Nephron (organoid): ENCODE measurements around the gene PRPS1L1.

Experiments
- H3K27ac Mint-ChIP-seq, 3 experiments: 2 replicates each; pipeline ENCODE4 v1.8.0; 2020; ENCODE audit warnings: mixed read lengths in 3 of 3, mild to moderate bottlenecking in 2 of 3, moderate library complexity in 1 of 3
- H3K27me3 Mint-ChIP-seq: 2 replicates; pipeline ENCODE4 v1.8.0; 2021; ENCODE audit warnings: low read depth, mild to moderate bottlenecking, moderate library complexity, mixed read lengths
- H3K36me3 Mint-ChIP-seq: 2 replicates; pipeline ENCODE4 v1.8.0; 2020; ENCODE audit warnings: low read depth, mixed read lengths
- H3K4me1 Mint-ChIP-seq: 2 replicates; pipeline ENCODE4 v1.8.0; 2020; ENCODE audit warnings: mixed read lengths
- H3K4me3 Mint-ChIP-seq, 3 experiments: 2 replicates each; pipeline ENCODE4 v1.8.0; 2020; ENCODE audit warnings: mild to moderate bottlenecking in 3 of 3, mixed read lengths in 3 of 3, moderate library complexity in 2 of 3
- H3K9me3 Mint-ChIP-seq: 2 replicates; pipeline ENCODE4 v1.8.0; 2020; ENCODE audit warnings: mixed read lengths
- TF ChIP-seq, protein P1 (sequence below), 3 experiments: fragments of 200-600 bp; sonication (generic); IDR thresholded peaks; one replicate each; pipeline ENCODE4 v1.5.0; 2021; ENCODE audit warnings: antibody characterized with exemption in 3 of 3; ENCODE audit not compliant: unreplicated experiment in 3 of 3

Gene PRPS1L1

DNA sequence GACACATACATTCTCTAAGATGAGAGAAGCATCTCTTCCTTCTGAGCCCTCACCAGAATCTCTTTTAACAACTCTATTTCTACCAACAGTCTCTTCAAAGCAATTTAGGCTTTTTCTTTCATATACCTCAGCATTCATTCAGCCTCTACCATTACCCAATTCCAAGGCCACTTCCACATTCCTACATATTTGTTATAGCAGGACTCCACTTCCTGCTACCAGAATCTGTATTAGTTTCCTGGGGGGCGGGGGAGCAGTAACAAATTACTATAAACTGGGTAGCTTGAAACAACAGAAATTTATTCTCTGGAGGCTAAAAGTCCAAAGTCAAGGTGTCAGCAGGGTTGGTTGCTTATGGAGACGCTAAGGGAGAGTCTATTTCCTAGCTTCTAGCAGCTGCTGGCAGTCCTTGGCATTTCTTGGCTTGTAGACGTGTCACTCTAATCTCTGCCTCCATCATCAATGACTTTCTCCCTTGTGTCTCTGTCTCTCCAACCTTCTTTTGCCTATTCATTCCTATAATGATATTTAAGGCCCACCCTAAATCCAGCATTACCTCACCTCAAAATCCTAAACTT is 7.4 kb downstream of the PRPS1L1 start:
- H3K27ac Mint-ChIP-seq: no peak overlapping the region
- no peak overlapping the region for H3K4me3 Mint-ChIP-seq

DNA sequence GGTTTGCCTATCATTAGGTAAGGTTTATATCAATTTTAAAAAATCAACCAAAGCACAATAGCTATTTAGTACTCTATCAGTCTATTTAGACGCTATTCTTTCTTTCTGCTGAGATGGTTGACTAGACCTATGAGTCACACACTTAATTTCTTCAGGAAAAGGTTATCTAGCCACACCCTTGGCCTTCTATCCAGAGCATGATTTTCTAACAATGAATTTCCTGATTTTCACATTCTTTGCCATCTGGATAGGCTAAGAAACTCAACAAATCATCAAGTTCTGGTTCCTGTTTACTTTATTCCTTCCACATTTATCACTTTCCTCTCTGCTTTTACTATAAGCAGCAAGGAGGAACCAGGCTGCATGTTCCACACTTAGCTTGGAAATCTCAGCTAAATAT is 8.1 kb downstream of the PRPS1L1 start:
- no peaks in the 10 kb centered on the region for H3K4me1 Mint-ChIP-seq
- no peaks in the 10 kb centered on the region for H3K9me3 Mint-ChIP-seq
- no peak overlapping the region for H3K27ac Mint-ChIP-seq
- no peak overlapping the region for H3K4me3 Mint-ChIP-seq
- H3K36me3 Mint-ChIP-seq: no peaks in the 10 kb centered on the region
- peaks cover 2% of the 10 kb centered on the region for H3K27me3 Mint-ChIP-seq
- TF ChIP-seq, protein P1, sequence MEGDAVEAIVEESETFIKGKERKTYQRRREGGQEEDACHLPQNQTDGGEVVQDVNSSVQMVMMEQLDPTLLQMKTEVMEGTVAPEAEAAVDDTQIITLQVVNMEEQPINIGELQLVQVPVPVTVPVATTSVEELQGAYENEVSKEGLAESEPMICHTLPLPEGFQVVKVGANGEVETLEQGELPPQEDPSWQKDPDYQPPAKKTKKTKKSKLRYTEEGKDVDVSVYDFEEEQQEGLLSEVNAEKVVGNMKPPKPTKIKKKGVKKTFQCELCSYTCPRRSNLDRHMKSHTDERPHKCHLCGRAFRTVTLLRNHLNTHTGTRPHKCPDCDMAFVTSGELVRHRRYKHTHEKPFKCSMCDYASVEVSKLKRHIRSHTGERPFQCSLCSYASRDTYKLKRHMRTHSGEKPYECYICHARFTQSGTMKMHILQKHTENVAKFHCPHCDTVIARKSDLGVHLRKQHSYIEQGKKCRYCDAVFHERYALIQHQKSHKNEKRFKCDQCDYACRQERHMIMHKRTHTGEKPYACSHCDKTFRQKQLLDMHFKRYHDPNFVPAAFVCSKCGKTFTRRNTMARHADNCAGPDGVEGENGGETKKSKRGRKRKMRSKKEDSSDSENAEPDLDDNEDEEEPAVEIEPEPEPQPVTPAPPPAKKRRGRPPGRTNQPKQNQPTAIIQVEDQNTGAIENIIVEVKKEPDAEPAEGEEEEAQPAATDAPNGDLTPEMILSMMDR (IDR thresholded peaks at IDR 0.05; ENCODE audit: unreplicated experiment in 3 of 3): no peak

More for the DNA sequence above, 7.4 kb downstream of the PRPS1L1 start:
- H3K4me1 Mint-ChIP-seq: no peaks in the 10 kb centered on the region
- TF ChIP-seq, protein P1 (IDR thresholded peaks at IDR 0.05; ENCODE audit: unreplicated experiment in 3 of 3): no peak
- no peaks in the 10 kb centered on the region for H3K36me3 Mint-ChIP-seq
- no peaks in the 10 kb centered on the region for H3K9me3 Mint-ChIP-seq
- no peaks in the 10 kb centered on the region for H3K27me3 Mint-ChIP-seq

DNA sequence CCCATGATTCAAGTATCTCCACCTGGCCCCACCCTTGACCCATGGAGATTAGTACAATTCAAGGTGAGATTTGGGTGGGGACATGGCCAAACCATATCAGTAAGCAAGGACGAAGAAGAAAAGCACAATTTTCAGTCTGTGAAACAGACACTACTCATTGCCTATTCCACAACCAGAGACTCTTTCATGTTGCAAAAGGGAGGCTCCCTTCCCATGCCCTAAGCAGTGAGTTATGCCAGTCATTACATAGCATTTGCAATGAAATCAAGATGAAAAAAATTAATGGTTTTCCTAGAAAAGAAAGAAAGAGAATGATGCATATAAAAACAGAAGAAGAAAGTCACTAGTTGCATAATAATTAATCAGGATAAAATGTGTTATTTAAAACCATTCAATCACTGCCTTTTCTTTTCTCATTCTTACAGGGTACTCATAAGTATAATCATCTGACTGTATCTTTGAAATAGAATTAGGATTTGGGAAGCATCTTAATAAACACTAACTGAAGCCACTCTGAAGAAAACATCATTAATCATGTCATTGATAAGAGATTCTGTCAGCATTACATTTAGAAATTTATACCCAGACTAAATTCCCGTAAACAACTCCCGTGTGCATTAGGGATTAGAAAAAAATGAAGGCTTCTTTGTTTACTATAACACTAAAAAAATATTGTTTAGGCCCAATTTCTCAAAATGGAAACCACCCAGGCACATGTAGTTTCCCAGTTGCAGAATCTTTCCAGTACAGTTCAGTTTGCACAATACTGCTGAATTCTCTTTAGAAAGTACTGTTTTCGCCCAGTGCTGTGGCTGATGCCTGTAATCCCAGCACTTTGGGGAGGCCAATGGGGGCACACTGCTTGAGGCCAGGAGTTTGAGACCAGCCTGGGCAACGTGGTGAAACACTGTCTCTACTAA is 9.1 kb downstream of the PRPS1L1 start:
- Mint-ChIP-seq H3K4me1 (no peaks in the 10 kb centered on the region), H3K4me3 (no peak overlapping the region), H3K27ac (no peak overlapping the region), H3K9me3 (no peaks in the 10 kb centered on the region), H3K36me3 (no peaks in the 10 kb centered on the region), H3K27me3 (peaks cover 5% of the 10 kb centered on the region)
- TF ChIP-seq, protein P1 (IDR thresholded peaks at IDR 0.05; ENCODE audit: unreplicated experiment in 3 of 3): no peak

DNA sequence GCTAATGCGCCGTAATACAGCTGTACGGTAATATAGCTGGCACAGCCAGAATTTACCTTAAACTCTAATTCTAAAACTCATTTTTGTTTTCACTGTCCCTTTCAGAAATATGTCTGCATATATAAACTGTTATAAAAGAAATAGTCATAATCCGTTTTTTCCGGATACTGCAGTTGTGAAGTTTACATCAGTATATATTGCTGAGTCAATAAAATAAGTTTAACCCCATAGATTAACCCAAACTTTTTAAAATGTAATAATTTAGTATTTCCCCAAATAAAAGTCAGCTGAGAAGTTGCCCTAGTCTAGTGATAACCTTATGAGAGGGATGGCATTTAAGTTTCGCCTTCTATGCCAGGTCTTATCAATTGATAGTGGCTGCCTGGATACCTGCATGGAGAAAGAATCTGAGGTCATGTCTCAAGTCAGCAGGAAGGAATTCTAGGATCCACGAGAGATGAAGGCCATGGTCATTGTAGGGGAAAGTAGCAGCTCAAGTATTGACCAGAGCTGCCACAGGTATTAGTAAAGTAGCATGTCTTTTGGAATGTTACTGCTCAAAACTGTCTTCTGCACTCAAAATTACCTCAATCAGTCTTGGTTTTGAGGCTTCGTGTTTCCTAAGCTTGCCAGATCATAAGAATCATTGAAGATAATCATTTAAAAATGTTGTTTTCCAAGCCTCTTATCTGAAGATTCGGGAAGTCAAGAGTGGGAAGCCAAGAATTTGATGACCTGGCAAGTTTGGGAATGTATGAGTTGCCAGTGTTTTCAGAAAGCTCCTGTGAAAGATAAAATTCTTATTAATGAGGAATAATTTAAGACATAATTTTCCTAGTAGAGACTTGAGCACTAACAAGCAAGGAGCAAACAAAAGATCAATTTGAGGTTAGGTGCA is 10.8 kb downstream of the PRPS1L1 start:
- TF ChIP-seq, protein P1 (IDR thresholded peaks at IDR 0.05; ENCODE audit: unreplicated experiment in 3 of 3): no peak
- H3K4me3 Mint-ChIP-seq: no peak overlapping the region
- no peaks in the 10 kb centered on the region for H3K4me1 Mint-ChIP-seq
- no peaks in the 10 kb centered on the region for H3K9me3 Mint-ChIP-seq
- H3K27me3 Mint-ChIP-seq: peaks cover 5% of the 10 kb centered on the region
- H3K27ac Mint-ChIP-seq: no peak overlapping the region
- H3K36me3 Mint-ChIP-seq: no peaks in the 10 kb centered on the region

DNA sequence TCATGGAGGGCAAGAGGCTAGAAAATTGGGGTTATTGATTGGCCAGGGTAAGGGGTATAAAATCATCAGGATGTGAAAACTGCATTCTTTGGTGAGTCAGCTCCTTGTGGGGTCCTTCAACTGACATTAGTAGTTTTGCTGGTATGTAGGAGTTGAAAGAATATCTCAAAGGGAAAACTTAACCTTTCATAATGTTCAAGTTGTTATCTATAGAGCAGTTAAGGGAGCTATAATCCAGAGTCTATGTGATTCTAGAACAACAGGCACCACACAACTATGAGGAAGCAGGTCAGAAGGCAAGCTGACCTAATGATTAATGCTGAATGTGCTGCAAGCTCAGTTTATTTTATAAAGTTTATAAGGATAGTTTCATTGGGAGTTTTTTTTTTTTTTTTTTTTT is 13.7 kb downstream of the PRPS1L1 start:
- H3K4me1 Mint-ChIP-seq: no peaks in the 10 kb centered on the region
- H3K27ac Mint-ChIP-seq: no peak overlapping the region
- no peak overlapping the region for H3K4me3 Mint-ChIP-seq
- peaks cover 13% of the 10 kb centered on the region for H3K9me3 Mint-ChIP-seq
- no peaks in the 10 kb centered on the region for H3K36me3 Mint-ChIP-seq
- TF ChIP-seq, protein P1 (IDR thresholded peaks at IDR 0.05; ENCODE audit: unreplicated experiment in 3 of 3): no peak
- peaks cover 9% of the 10 kb centered on the region for H3K27me3 Mint-ChIP-seq
